HCT116 (cell line): ENCODE results near the gene CCDC92. TPM values are rescaled to one million over a fixed set of nuclear protein-coding genes. Genes with fewer than 3 reads are reported as not detected.

Experiments
- ATAC-seq: fragments of 200-7000 bp; cut with Tn5 transposase; 2 replicates; pipeline ENCODE4 v1.9.1; 2020; ENCODE audit warnings: mild to moderate bottlenecking, moderate library complexity
- BruUV-seq: library from RNA; stranded (reverse); fragments of 400-500 nt; replicated peaks from 2 replicates; lab custom pipeline; 2021; lab: Mats Ljungman, UMichigan
- CTCF ChIA-PET: fragments of 300-600 bp; sonication (Branson Sonifier 250); formaldehyde crosslinking; loops from one replicate; lab custom pipeline; 2021; ENCODE audit warnings: antibody characterized with exemption; lab: Charles Lee
- POLR2A ChIA-PET: fragments of 300-600, 350-600 bp; sonication (Branson Sonifier 250); formaldehyde crosslinking; loops from one replicate; lab custom pipeline; 2021; ENCODE audit warnings: antibody characterized with exemption; lab: Charles Lee
- RAD21 ChIA-PET, 2 experiments: fragments of 300-600 bp; sonication (Branson Sonifier 250); formaldehyde crosslinking; loops; one replicate each; lab custom pipeline; 2023; ENCODE audit warnings: low total read pairs in 2 of 2; ENCODE audit not compliant: uncharacterized antibody in 2 of 2, unreplicated experiment in 2 of 2, low non-redundant PET in 1 of 2; lab: Charles Lee
- DNase-seq: peaks from one replicate; pipeline ENCODE4 v3.0.0-alpha.2; 2010; ENCODE audit warnings: low read depth, low spot score
- H2AFZ ChIP-seq: fragments of 200-600 bp; shearing (Covaris generic), sonication (generic); 2 replicates; pipeline ENCODE4 v1.6.1; 2017; ENCODE audit warnings: low read depth, mixed run types, mixed read lengths, antibody characterized with exemption, low read length; ENCODE audit not compliant: poor library complexity, severe bottlenecking
- H3K27ac ChIP-seq: 2 replicates; pipeline ENCODE4 v1.5.1; 2012; ENCODE audit warnings: low read depth, low read length
- H3K27me3 ChIP-seq: fragments of 200-600 bp; sonication (generic); 2 replicates; pipeline ENCODE4 v1.6.1; 2016; ENCODE audit warnings: mixed run types, low read length, mixed read lengths; ENCODE audit not compliant: insufficient read depth
- H3K36me3 ChIP-seq, 2 experiments: fragments of 200-500 bp in 1 of 2; fragments of 200-600 bp in 1 of 2; sonication (Bioruptor generic) in 1 of 2; sonication (generic) in 1 of 2; 2 replicates each; pipeline versions ENCODE4 v1.5.1 to v1.6.1; 2014 to 2016; ENCODE audit warnings: low read length in 2 of 2, inconsistent platforms in 1 of 2, mixed read lengths in 1 of 2, mixed run types in 1 of 2; ENCODE audit not compliant: insufficient read depth in 2 of 2, control insufficient read depth in 1 of 2
- H3K4me1 ChIP-seq, 2 experiments: fragments of 200-600 bp in 1 of 2; sonication (generic) in 1 of 2; 2 replicates each; pipeline versions ENCODE4 v1.5.1 to v1.6.1; 2012 to 2017; ENCODE audit warnings: low read length in 2 of 2, inconsistent platforms in 1 of 2, mild to moderate bottlenecking in 1 of 2, mixed read lengths in 1 of 2, mixed run types in 1 of 2, moderate library complexity in 1 of 2; ENCODE audit not compliant: insufficient read depth in 2 of 2, control insufficient read depth in 1 of 2
- H3K4me2 ChIP-seq: fragments of 200-600 bp; sonication (generic); 2 replicates; pipeline ENCODE4 v1.6.1; 2017; ENCODE audit warnings: mixed run types, low read length, mixed read lengths
- H3K4me3 ChIP-seq, 2 experiments: fragments of 200-600 bp in 1 of 2; sonication (generic) in 1 of 2; replicated peaks in 1 of 2; 2 replicates each; pipeline ENCODE4 v1.5.1; 2011 to 2016; ENCODE audit warnings: low read length in 2 of 2, control low read depth in 1 of 2, low read depth in 1 of 2, mild to moderate bottlenecking in 1 of 2, mixed read lengths in 1 of 2, mixed run types in 1 of 2
- H3K79me2 ChIP-seq: fragments of 200-600 bp; sonication (generic); 2 replicates; pipeline ENCODE4 v1.6.1; 2017; ENCODE audit warnings: mild to moderate bottlenecking, mixed run types, low read length, moderate library complexity, mixed read lengths; ENCODE audit not compliant: insufficient read depth
- H3K9ac ChIP-seq: fragments of 200-600 bp; sonication (generic); 2 replicates; pipeline ENCODE4 v1.6.1; 2016; ENCODE audit warnings: low read length, mixed read lengths
- H3K9me2 ChIP-seq: fragments of 200-600 bp; sonication (generic), shearing (Covaris generic); 2 replicates; pipeline ENCODE4 v1.6.1; 2017; ENCODE audit warnings: mixed run types, mild to moderate bottlenecking, moderate library complexity; ENCODE audit not compliant: insufficient read depth
- H3K9me3 ChIP-seq, 2 experiments: fragments of 200-500 bp in 1 of 2; fragments of 200-600 bp in 1 of 2; sonication (Bioruptor generic) in 1 of 2; sonication (generic) in 1 of 2; 2 replicates each; pipeline ENCODE4 v1.6.1; 2014 to 2017; ENCODE audit warnings: low read length in 2 of 2, mixed read lengths in 2 of 2, inconsistent platforms in 1 of 2, low read depth in 1 of 2, mild to moderate bottlenecking in 1 of 2, mixed run types in 1 of 2, moderate library complexity in 1 of 2; ENCODE audit not compliant: control insufficient read depth in 1 of 2, insufficient read depth in 1 of 2
- H4K20me1 ChIP-seq: fragments of 200-600 bp; sonication (generic), shearing (Covaris generic); 2 replicates; pipeline ENCODE4 v1.6.1; 2017; ENCODE audit warnings: mixed run types, mild to moderate bottlenecking, moderate library complexity; ENCODE audit not compliant: insufficient read depth
- CBX3 ChIP-seq: IDR thresholded peaks from 2 replicates; pipeline ENCODE4 v1.6.1; 2012; ENCODE audit warnings: low read depth
- CEBPB ChIP-seq: IDR thresholded peaks from 2 replicates; pipeline ENCODE4 v1.6.1; 2012; ENCODE audit warnings: low read depth
- EGR1 ChIP-seq: IDR thresholded peaks from 2 replicates; pipeline ENCODE4 v1.6.1; 2012; ENCODE audit warnings: low read depth
- ELF1 ChIP-seq: IDR thresholded peaks from 2 replicates; pipeline ENCODE4 v1.6.1; 2012; ENCODE audit warnings: low read depth, borderline replicate concordance
- EZH2 ChIP-seq: fragments of 200-600 bp; sonication (generic); IDR thresholded peaks from 2 replicates; pipeline ENCODE4 v1.6.1; 2017; ENCODE audit warnings: antibody characterized with exemption, mixed run types
- EZH2phosphoT487 ChIP-seq: fragments of 200-600 bp; IDR thresholded peaks from 2 replicates; pipeline ENCODE4 v1.6.1; 2018; ENCODE audit warnings: antibody characterized with exemption, borderline replicate concordance
- FOSL1 ChIP-seq: IDR thresholded peaks from 2 replicates; pipeline ENCODE4 v1.6.1; 2012; ENCODE audit warnings: low read depth
- POLR2A ChIP-seq: IDR thresholded peaks from 2 replicates; pipeline ENCODE4 v1.7.0; 2011; ENCODE audit warnings: borderline replicate concordance; ENCODE audit not compliant: insufficient read depth, insufficient read length; ENCODE audit errors: extremely low read depth
- POLR2AphosphoS5 ChIP-seq: IDR thresholded peaks from 2 replicates; pipeline ENCODE4 v1.6.1; 2011; ENCODE audit warnings: mild to moderate bottlenecking, low read depth, low read length, moderate library complexity
- RAD21 ChIP-seq: IDR thresholded peaks from 2 replicates; pipeline ENCODE4 v1.6.1; 2012; ENCODE audit warnings: low read depth, mild to moderate bottlenecking
- SIN3A ChIP-seq: IDR thresholded peaks from 2 replicates; pipeline ENCODE4 v1.6.1; 2012; ENCODE audit warnings: low read depth
- SP1 ChIP-seq: IDR thresholded peaks from 2 replicates; pipeline ENCODE4 v1.6.1; 2012; ENCODE audit warnings: low read depth
- SRF ChIP-seq: IDR thresholded peaks from 2 replicates; pipeline ENCODE4 v1.6.1; 2012; ENCODE audit warnings: low read depth
- TCF7L2 ChIP-seq: IDR thresholded peaks from 2 replicates; pipeline ENCODE4 v1.7.0; 2011; ENCODE audit warnings: borderline replicate concordance, inconsistent platforms; ENCODE audit not compliant: insufficient read depth, insufficient read length; ENCODE audit errors: extremely low read depth
- YY1 ChIP-seq: IDR thresholded peaks from 2 replicates; pipeline ENCODE4 v1.6.1; 2011; ENCODE audit warnings: low read length, low read depth, moderate library complexity, mild to moderate bottlenecking; ENCODE audit not compliant: insufficient replicate concordance; ENCODE audit errors: extremely low read depth
- ZFX ChIP-seq: fragments of 450-650 bp; IDR thresholded peaks from 2 replicates; pipeline ENCODE4 v1.6.1; 2017
- ZNF274 ChIP-seq: fragments of 200-500 bp; sonication (Bioruptor generic); IDR thresholded peaks from 2 replicates; pipeline ENCODE4 v1.6.1; 2014; ENCODE audit warnings: mild to moderate bottlenecking, low read depth, low read length, inconsistent platforms
- intact Hi-C: fragments of 100-400 bp; cut with micrococcal nuclease; formaldehyde crosslinking; loops from 2 replicates; pipeline ENCODE4 v1.10.0; 2022
- total RNA-seq: library from RNA; stranded (reverse); gene quantifications from one replicate; pipeline ENCODE4 v1.2.1, GENCODE V29; 2021; ENCODE audit not compliant: unreplicated experiment
- TF ChIP-seq, protein P1 (sequence below), 3 experiments: fragments of 200-600 bp in 1 of 3; sonication (generic) in 1 of 3; IDR thresholded peaks in 2 of 3; conservative IDR thresholded peaks in 1 of 3; 2 replicates each; pipeline ENCODE4 v1.5.1; 2012 to 2017; ENCODE audit warnings: low read depth in 2 of 3, low read length in 2 of 3, antibody characterized with exemption in 1 of 3, borderline replicate concordance in 1 of 3, control low read depth in 1 of 3, mild to moderate bottlenecking in 1 of 3, mixed read lengths in 1 of 3, mixed run types in 1 of 3, moderate library complexity in 1 of 3; ENCODE audit not compliant: insufficient read depth in 1 of 3
- TF ChIP-seq, protein P2 (sequence below): IDR thresholded peaks from 2 replicates; pipeline ENCODE4 v1.6.1; 2011; ENCODE audit warnings: mild to moderate bottlenecking, low read length, moderate library complexity; ENCODE audit not compliant: insufficient replicate concordance; ENCODE audit errors: extremely low read depth
- TF ChIP-seq, protein P3 (sequence below): IDR thresholded peaks from 2 replicates; pipeline ENCODE4 v1.6.1; 2012; ENCODE audit warnings: low read depth
- TF ChIP-seq, protein P4 (sequence below): IDR thresholded peaks from 2 replicates; pipeline ENCODE4 v1.6.1; 2012
- TF ChIP-seq, protein P5 (sequence below): IDR thresholded peaks from 2 replicates; pipeline ENCODE4 v1.6.1; 2012

CCDC92 gene
- total RNA-seq, 1 experiment from 2014 or later = 9.7 TPM

DNA sequence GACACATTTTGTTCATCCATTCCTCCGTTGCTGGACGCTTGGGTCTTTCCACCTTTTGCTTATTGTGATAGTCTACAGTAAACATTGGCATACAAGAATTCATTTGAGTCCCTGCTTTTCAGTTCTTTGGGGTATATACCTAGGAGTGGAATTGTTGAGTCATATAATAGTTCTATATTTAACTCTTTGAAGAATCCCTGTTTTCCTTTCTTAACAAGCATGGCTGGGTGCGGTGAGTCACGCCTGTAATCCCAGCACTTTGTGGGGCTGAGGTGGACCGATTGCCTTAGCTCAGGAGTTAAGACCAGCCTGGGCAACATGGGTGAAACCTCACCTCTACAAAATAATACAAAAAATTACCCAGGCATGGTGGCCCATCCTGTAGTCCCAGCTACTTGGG lies 75.4 kb downstream of the CCDC92 start:
- intact Hi-C loops = no loop called here
- H2AFZ ChIP-seq = peak overlapping the region; percentile 6
- peak; percentile 39 for DNase-seq
- no peaks in the 10 kb centered on the region for H3K27me3 ChIP-seq
- peak overlapping the region in 1 of 2 experiments; percentile 27; a peak in 2 of 4 replicates for H3K4me3 ChIP-seq
- H3K9me3 ChIP-seq = no peaks in the 10 kb centered on the region
- ChIA-PET CTCF (no interaction called here), POLR2A (no interaction called here), RAD21 (no interaction called here)
- peaks cover 27 to 30% of the 10 kb centered on the region in 2 experiments for H3K4me1 ChIP-seq
- H3K36me3 ChIP-seq = no peaks in the 10 kb centered on the region
- H4K20me1 ChIP-seq = no peaks in the 10 kb centered on the region
- no peak overlapping the region for H3K9ac ChIP-seq
- peak; percentile 70 for ATAC-seq
- peak overlapping the region; percentile 67 for H3K4me2 ChIP-seq
- no peak overlapping the region for H3K27ac ChIP-seq
- BruUV-seq = no TSS peak
- H3K79me2 ChIP-seq = no peaks in the 10 kb centered on the region
- H3K9me2 ChIP-seq = no peaks in the 10 kb centered on the region
- TF ChIP-seq, protein P1, sequence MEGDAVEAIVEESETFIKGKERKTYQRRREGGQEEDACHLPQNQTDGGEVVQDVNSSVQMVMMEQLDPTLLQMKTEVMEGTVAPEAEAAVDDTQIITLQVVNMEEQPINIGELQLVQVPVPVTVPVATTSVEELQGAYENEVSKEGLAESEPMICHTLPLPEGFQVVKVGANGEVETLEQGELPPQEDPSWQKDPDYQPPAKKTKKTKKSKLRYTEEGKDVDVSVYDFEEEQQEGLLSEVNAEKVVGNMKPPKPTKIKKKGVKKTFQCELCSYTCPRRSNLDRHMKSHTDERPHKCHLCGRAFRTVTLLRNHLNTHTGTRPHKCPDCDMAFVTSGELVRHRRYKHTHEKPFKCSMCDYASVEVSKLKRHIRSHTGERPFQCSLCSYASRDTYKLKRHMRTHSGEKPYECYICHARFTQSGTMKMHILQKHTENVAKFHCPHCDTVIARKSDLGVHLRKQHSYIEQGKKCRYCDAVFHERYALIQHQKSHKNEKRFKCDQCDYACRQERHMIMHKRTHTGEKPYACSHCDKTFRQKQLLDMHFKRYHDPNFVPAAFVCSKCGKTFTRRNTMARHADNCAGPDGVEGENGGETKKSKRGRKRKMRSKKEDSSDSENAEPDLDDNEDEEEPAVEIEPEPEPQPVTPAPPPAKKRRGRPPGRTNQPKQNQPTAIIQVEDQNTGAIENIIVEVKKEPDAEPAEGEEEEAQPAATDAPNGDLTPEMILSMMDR (IDR thresholded peaks at IDR 0.05 in 2 of 3, conservative IDR thresholded peaks at IDR 0.05 in 1 of 3; ENCODE audit: borderline replicate concordance in 1 of 3, insufficient read depth in 1 of 3, low read depth in 2 of 3, low read length in 2 of 3) = no peak
- TF ChIP-seq POLR2AphosphoS5 (no peak), ZNF274 (no peak), CEBPB (no peak), SP1 (peak; percentile 64; the same call in 1 of the 2 replicates), CBX3 (peak; percentile 47; the same call in 1 of the 2 replicates), EZH2 (no peak), POLR2A (no peak), EZH2phosphoT487 (no peak), RAD21 (no peak), TCF7L2 (no peak), ZFX (no peak), YY1 (no peak), FOSL1 (peak; percentile 84), SIN3A (no peak), ELF1 (no peak), SRF (no peak), EGR1 (no peak)
- TF ChIP-seq, protein P2, sequence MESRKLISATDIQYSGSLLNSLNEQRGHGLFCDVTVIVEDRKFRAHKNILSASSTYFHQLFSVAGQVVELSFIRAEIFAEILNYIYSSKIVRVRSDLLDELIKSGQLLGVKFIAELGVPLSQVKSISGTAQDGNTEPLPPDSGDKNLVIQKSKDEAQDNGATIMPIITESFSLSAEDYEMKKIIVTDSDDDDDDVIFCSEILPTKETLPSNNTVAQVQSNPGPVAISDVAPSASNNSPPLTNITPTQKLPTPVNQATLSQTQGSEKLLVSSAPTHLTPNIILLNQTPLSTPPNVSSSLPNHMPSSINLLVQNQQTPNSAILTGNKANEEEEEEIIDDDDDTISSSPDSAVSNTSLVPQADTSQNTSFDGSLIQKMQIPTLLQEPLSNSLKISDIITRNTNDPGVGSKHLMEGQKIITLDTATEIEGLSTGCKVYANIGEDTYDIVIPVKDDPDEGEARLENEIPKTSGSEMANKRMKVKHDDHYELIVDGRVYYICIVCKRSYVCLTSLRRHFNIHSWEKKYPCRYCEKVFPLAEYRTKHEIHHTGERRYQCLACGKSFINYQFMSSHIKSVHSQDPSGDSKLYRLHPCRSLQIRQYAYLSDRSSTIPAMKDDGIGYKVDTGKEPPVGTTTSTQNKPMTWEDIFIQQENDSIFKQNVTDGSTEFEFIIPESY = no peak
- TF ChIP-seq, protein P3, sequence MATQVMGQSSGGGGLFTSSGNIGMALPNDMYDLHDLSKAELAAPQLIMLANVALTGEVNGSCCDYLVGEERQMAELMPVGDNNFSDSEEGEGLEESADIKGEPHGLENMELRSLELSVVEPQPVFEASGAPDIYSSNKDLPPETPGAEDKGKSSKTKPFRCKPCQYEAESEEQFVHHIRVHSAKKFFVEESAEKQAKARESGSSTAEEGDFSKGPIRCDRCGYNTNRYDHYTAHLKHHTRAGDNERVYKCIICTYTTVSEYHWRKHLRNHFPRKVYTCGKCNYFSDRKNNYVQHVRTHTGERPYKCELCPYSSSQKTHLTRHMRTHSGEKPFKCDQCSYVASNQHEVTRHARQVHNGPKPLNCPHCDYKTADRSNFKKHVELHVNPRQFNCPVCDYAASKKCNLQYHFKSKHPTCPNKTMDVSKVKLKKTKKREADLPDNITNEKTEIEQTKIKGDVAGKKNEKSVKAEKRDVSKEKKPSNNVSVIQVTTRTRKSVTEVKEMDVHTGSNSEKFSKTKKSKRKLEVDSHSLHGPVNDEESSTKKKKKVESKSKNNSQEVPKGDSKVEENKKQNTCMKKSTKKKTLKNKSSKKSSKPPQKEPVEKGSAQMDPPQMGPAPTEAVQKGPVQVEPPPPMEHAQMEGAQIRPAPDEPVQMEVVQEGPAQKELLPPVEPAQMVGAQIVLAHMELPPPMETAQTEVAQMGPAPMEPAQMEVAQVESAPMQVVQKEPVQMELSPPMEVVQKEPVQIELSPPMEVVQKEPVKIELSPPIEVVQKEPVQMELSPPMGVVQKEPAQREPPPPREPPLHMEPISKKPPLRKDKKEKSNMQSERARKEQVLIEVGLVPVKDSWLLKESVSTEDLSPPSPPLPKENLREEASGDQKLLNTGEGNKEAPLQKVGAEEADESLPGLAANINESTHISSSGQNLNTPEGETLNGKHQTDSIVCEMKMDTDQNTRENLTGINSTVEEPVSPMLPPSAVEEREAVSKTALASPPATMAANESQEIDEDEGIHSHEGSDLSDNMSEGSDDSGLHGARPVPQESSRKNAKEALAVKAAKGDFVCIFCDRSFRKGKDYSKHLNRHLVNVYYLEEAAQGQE = no peak
- TF ChIP-seq, protein P4, sequence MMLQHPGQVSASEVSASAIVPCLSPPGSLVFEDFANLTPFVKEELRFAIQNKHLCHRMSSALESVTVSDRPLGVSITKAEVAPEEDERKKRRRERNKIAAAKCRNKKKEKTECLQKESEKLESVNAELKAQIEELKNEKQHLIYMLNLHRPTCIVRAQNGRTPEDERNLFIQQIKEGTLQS = no peak
- TF ChIP-seq, protein P5, sequence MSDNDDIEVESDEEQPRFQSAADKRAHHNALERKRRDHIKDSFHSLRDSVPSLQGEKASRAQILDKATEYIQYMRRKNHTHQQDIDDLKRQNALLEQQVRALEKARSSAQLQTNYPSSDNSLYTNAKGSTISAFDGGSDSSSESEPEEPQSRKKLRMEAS = 0 out of 2 replicates have a peak, but pooled peaks have one; percentile 17
